GM18870 (cell line): ENCODE data around the gene LNP1.
A peak's percentile ranks its signal among the peaks of the same experiment; 100 is the strongest.
"Not testable (repeated sequence)": the region's sequence is repeated elsewhere in the genome, so short reads cannot be mapped to it uniquely, and the experiment has no call there.

ENCODE experiments used
- ATAC-seq: cut with Tn5 transposase; IDR thresholded peaks from one replicate; pipeline ENCODE4 v1.9.1; 2021; ENCODE audit warnings: moderate library complexity; ENCODE audit not compliant: unreplicated experiment

LNP1 gene

DNA sequence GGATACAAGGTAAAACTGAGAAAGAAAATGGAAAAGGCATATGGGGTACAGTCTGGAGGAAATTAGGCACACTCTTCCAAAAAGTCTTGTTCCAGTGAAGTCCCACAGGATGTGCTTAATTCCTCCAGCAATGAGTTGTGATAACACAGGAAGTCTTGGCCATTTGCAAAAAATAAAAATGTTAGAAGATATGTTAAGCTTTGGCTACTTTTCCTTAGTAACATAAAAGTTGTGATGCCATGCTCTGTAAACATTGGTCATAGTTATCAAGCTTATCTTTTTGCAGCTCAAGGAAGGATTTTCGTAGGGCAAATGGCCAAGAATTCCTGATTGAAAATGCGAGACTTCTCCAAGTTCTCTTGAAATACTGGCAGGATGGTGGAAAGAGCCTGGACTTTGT, 26.4 kb downstream of the LNP1 start:
- ATAC-seq, result no peak

DNA sequence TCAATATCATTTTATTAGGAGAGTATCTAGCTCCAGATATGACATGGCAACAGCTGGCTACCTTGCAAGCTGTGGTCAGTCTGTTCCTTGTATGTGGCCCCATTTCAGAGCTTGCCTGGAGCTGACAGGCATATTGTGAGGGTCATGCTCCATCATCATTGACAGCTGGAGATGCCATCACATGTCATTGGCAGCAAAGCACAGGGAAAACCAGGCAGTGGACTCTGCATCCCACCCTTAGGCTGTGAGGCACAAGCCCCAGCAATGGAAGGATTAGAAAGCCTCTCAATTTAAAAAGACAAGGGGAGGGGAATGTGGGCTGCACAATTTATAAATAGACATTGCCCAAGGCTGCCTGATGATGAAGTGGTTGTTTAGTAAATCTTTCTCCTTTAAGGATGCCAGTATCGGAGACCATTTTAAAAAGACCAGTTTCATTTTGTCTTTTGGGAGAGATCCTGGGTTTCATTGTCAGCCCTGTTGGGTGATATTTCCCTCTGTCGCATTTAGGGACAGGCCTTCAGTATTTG, 27.9 kb downstream of the LNP1 start:
- no peak for ATAC-seq

DNA sequence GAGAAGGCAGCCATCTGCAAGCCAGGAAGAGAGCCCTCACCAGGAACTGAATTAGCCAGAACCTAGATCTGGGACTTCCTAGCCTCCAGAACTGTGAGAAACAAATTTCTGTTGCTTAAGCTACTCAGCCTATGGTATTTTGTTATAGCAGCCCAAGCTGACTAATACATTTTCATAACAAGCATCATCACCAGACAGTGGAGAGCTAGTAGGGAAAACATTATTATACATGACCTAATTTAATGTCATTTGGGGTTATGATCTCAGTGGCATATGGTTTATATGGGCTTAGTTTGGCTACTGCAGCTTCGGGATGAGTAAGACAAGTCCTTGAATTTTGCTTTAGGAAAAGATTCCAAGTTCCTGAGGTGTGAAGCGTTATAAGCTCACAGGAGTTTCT, 35.6 kb downstream of the LNP1 start:
- no peak for ATAC-seq

DNA sequence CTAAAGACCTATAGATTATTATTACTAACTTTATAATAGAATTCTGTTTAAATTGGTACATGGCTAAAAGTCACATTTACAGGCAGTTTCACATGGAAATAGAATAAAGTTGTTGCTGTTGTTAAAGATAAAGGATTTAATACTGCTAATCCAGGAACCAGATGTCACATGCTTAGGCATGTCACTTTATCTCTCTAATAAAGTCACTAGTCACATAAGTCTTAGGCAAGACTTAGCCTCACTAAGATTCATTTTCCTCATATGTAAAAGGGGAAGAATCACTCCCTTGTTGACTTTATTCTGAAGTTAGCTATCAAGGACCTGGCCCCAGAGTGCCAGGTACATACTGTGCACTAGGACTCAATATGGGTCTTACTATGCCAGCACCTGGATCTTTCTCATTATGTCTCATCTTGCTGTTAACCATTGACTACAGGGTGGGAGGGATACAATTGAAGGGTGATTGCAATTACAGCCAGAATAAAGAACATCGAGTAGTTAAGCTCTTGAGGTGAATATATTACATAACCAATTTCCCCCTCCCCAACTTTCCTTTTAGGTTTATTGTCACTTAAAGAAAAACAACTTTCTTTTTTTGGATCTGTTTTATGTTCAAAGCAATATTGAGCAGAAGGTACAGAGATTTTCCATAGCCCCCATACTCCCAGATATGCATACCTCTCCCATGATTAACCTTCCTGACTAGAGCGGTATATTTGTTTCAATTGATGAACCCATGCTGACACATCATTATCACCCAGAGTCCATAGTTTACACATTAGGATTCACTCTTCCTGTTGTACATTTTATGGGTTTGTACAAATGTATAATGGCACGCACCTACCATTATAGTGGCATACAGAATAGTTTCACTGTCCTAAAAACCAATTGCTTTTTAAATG, 36.6 kb downstream of the LNP1 start:
- no peak for ATAC-seq

DNA sequence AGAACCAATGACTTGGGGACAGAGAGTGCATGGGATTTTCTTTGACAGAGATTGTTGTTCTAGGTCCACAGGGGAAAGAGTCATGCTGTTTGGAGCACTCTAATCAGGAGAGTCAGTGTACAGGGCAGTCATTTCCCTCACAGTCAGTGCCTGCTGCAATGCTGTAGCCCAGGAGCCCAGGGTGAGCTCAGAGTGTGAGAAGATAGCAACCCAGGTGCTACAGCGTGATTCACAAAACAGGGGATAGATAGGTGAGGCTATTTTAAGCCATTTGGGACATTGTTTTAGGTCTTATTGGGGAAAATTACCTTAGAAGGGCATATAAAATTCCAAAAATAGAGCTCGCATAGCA, 37.3 kb downstream of the LNP1 start:
- ATAC-seq, result no peak

DNA sequence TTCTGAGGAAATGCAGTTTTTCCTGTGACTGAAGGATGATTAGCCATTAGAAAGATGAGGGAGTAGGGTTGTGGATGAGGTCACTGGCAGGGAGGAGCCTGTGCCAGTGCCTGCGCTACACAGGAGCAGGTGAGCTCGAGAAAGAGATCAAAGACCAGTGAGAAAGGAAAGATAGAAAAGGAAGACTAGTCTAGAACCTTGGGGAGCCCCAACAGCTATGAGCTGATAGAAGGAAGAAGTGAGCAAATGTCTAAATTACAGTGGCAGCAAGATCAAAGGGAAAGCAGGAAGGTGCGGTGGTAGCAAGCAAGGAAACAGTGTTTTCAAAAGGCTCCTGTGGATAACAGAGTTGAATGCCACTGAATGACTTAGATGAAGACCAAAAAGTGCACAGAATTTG, 39.6 kb downstream of the LNP1 start:
- ATAC-seq, result no peak

DNA sequence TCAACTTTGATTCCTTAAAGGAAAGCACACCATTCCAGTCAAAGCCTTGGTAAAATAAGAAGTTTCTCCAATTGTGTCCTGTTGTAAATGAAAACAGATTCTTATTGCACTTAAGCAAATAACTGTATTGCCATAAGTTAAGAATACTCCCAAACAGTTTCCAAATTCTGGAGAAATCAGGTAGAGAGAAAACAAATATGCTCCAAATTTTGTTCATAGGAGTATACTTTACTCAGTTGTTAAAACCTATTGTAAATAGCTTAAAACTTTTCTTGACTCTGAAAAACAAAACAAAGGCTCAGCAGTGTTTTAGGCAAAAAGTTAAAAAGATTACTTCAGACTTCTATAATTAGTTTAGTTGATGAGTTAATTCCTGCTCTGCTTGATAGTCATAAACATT, 42.4 kb downstream of the LNP1 start:
- ATAC-seq, result no peak

DNA sequence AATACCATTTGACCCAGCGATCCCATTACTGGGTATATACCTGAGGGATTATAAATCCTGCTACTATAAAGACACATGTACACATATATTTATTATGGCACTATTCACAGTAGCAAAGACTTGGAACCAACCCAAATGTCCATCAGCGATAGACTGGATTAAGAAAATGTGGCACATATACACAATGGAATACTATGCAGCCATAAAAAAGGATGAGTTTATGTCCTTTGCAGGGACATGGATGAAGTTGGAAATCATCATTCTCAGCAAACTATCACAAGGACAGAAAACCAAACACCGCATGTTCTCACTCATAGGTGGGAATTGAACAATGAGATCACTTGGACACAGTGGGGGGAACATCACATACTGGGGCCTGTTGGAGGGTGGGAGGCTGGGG, 45.7 kb downstream of the LNP1 start:
- ATAC-seq, result not testable (repeated sequence)

DNA sequence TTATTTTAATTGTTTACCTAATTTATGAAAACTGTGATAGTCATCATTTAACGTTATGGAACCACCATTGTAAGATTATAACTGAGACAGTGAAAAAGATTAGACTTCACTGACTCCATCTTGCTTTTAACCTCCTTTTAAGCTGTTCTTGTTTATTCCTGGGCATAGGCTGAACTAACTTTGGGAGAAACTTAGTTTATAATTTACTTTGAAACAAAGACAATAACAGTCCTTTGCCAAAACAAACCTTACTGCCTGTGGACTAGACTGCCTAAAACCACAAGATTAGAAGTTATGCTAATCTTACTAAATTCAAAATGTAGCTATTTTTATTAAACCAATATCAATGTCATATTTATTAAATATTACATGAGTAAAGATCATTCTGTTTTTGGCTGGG, 46.7 kb downstream of the LNP1 start:
- no peak for ATAC-seq

DNA sequence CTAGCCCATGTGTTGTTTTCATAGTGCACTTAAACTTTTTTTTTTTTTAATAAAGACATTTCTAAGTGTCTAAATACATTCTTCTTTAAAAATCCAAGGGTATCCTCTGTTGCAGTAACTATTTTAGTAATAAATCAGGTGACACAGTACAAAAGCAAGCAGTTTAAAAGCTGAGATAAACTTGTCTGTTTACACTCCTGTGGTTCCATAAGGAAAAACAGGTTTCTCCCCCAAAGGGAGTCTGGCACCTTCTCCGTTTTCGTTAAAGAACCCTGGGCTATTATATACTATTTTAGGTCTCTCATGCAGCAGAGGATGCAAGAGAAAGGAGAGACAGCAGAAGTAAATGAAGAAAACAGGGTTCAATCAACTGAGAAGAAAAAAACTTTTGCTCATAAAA, 47.9 kb downstream of the LNP1 start:
- no peak for ATAC-seq

DNA sequence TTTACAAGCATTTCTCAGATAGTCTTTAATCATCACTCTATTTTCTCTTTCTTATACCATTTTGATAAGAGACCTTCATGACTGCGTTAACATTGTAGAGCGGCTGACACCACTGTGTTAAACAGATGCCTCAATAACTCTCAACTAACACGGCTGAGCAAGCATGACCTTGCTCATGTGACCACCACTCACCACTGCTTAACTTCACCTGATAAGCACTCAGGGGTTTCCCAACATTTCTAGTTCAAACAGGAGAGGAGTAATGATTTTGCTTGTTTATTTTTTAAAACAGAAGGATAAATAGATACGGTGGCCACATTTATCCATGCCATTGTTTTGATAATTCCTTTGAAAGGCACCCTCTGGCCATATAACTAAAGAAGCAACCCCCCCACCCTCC, 53.3 kb downstream of the LNP1 start:
- ATAC-seq, result no peak

DNA sequence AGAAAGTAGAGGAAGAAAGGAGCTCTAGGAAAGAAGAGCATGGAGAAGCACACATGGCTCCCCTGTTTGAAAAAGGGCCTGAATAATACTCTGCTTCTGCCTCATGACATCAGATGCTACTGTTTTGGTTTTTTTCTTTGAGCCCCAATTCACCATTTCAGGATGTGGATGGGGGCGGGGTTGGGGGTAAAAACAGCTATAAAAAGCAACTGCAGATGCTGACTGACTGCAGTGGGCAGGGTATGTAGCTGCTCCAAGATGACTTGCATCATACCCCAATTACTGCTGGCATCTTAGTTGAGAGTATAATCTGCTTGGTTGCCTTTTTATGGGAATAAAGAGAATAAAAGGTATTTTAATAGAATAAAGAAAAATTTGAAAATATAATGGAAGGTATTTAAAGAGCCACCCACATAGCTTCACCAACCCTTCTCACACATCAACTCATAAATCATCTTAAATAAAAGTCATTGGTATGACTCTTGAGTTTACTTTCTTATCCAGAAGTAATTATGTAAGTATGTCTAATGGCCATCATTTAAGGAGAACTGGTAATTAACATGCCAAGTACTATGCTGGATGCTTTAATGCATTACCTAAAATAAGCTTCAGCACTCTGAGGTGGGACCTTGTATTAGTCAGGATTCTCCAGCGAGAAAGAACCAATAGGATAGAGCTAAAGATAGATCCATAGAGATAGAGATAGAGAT, 54.7 kb downstream of the LNP1 start:
- no peak for ATAC-seq

DNA sequence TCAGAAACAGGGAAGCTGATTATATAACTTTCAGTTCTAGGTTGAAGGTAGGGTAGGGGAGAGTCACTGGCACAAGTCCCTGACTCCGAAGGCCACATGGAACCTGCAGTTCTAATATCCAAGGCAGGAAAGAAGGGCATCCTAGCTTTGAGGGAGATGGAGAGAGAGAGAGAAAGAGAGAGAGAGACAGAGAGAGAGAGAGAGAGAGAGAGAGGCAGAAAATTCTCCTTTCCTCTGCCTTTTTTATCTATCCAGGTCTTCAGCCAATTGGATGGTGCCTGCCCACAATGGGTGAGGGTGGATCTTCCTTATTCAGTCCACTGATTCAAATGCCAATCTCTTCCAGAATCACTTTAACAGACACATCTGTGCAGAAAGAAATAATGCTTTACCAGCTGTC, 55.4 kb downstream of the LNP1 start:
- ATAC-seq, result no peak

DNA sequence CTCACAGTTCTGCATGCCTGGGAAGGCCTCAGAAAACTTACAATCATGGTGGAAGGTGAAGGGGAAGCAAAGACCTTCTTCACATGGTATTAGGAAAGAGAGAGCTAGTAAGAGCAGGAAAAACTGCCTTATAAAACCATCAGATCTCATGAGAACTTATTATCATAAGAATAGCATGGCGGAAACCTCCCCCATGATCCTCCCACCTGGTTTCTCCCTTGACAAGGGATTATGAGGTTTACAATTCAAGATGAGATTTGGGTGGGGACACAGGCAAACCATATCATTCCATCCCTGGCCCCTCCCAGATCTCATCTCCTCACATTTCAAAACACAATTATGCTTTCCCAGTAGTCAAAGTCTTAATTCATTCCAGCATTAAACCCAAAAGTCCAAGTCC, 56.5 kb downstream of the LNP1 start:
- no peak for ATAC-seq

DNA sequence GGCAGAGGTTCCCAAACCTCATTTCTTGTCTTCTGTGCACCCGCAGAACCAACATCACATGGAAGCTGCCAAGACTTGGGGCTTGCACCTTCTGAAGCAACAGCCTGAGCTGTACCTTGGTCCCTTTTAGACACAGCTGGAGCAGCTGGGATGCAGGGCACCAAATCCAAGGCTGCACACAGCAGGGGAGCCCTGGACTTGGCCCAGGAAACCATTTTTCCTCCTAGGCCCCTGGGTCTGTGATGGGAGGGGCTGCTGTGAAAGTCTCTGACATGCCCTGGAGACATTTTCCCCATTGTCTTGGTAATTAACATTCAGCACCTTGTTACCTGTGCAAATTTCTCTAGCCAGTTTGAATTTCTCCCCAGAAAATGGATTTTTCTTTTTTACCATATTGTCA, 57.5 kb downstream of the LNP1 start:
- ATAC-seq, result no peak

DNA sequence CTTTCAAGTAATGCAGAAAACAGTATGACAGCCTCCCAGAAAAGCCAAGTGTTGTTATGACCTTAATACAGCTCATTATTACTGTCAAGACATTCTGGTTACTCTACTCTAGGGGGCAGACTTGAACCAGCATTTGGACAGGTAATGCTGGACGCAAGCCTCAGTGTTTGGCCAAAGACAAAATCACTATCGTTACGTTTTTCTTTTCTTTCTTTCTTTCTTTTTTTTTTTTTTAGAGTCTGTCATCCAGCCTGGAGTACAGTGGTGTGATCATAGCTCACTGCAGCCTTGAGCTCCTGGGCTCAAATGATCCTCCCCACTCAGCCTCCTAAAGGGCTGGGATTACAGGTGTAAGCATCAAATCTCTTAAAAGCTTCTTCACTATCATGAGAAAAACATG, 61.7 kb downstream of the LNP1 start:
- ATAC-seq, result peak; percentile 90

DNA sequence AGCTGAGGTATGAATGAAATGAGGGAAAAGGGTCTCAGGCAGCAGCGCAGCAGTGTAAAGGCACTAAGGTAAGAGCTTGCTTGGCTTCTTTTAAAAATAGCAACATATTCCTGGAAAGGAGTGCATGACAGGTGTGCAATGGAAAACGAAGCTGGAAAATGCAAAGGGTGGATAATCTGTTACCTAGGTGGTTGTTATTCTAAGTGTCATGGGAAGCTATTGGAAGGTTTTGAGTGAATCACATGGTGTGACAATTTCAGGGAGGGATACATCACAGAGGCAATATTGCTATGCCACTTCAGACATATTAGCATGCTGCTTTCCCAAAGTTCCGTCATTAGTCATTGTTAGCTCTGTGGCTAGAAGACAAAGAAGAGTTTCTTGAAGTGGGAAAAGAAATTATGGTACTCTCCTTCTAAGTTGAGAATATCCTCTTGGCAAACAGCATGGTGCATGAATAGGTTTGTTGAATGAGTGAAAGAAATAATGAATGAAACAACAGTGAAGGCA, 62.4 kb downstream of the LNP1 start:
- ATAC-seq, result no peak

DNA sequence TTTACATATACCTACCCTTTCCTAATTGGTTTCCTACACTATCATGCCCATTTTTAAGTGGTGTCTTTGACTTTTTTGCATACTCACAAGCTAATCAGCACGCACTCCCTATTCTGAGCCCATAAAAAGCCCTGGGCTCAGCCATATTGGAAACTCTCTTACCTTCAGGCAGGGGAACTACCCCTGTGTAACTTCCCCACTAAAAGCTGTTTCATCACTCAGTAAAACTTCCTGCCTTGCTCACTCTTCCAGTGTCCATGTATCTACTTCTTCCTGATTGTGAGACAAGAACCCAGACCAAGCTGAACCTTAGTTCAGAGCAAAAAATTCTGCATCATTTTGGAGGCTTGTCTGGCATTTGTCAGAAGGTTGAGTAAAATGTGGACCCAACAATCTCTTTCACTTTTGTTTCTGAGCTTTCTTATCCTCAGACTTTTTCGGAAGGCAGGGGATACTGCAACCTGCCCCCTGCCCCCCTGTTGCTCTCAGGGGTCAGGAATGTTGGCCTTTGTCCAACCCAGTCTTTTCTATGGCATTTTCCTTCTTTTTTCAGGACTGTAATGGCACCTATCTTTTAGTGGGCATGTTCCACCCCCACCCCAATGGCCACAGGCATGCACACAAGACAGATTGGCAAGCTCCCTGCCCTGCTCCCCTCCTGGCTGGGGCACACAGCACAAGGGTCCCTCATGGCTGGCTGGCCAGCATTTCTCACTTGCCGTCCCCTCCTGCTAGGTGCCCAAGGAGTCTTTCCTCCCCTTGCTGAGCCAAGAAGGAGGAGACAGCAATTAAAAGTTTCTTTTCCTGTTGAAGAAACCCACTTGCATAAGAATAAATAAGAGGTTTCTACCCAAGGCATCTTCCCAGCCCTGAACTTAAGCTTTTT, 64.8 kb downstream of the LNP1 start:
- ATAC-seq, result no peak

DNA sequence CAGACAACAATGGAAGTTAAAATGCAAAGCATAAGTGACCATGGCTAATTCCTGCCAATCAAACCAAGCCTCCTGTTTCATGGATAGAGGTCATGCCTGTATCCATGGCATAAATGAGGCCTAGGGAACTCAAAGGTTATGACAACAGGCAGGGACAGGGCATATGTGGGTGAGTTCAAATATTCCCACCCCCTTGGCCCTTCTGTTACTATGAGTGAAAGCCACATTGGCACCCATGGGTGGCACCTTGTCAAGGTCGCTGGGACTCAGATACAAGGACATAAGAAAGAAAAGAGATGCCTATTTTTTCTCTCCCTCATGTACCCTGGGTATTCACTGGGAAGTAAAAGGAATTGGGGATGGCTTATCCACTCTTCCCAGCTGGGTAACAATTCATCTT, 65.8 kb downstream of the LNP1 start:
- ATAC-seq, result no peak

DNA sequence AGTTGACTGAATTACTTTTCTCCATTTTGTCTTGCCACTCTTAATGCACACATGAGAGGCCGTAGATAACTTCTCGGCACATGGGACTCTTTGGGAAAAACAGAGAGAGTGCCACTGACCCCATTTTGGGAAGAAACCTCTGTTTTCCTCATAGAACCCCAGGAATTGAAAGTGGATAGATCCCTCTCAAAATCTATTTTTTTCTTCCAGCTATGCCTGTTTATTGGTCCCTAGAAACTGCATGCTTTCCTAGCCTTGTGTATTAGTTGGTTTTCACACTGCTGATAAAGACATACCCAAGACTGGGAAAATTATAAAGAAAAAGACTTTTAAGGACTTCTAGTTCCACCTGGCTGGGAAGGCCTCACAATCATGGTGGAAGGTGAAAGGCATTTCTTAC, 67.3 kb downstream of the LNP1 start:
- no peak for ATAC-seq

DNA sequence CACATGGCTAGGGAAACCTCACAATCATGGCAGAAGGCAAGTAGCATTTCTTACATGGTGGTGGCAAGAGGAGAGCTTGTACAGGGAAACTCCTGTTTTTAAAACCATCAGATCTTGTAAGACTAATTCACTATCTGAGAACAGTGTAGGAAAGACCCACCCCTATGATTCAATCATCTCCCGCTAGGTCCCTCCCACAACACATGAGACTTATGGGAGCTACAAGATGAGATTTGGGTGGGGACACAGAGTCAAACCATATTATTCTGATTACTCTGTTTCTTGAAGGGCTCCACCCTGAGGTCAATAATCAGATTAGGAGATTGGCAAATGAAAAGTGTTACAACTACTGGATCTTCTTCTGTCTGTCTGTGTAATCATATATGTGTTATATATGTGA, 69.6 kb downstream of the LNP1 start:
- ATAC-seq, result no peak
